HG02610 (cell line): ENCODE measurements around the gene C3orf20.
"Not testable (repeated sequence)": the region's sequence is repeated elsewhere in the genome, so short reads cannot be mapped to it uniquely, and the experiment has no call there.

Source experiments
- ATAC-seq: cut with Tn5 transposase; IDR thresholded peaks from one replicate; pipeline ENCODE4 v1.9.1; 2021; ENCODE audit warnings: mild to moderate bottlenecking, moderate library complexity; ENCODE audit not compliant: unreplicated experiment

The C3orf20 gene

DNA sequence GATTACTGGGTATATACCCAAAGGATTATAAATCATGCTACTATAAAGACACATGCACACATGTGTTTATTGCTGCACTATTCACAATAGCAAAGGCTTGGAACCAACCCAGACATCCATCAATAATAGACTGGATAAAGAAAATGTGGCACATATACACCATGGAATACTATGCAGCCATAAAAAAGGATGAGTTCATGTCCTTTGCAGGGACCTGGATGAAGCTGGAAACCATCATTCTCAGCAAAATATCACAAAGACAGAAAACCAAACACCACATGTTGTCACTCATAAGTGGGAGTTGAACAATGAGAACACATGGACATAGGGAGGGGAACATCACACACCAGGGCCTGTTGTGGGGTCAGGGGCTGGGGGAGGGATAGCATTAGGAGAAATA is 78.0 kb downstream of the C3orf20 start:
- not testable (repeated sequence) for ATAC-seq

DNA sequence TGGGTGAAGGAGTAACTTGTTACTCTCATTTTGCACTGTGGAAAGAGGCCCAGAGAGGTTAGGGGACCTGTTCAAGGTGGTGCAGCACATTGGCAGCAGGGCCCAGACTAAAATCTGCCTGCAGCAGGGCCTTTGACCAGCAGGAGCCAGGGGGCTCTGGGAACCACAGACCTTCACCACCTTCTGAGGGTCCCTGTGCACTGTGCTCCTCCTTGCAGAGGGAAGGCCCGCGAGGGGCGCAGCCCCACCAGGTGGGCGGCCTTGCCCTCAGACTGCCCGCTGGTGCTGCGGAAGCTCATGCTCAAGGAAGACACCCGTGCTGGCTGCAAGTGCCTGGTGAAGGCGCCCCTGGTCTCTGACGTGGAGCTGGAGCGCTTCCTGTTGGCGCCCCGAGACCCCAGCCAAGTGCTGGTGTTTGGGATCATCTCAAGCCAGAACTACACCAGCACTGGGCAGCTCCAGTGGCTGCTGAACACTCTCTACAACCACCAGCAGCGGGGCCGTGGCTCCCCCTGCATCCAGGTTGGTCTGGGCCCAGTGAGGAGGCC is 82.3 kb downstream of the C3orf20 start:
- ATAC-seq: no peak

DNA sequence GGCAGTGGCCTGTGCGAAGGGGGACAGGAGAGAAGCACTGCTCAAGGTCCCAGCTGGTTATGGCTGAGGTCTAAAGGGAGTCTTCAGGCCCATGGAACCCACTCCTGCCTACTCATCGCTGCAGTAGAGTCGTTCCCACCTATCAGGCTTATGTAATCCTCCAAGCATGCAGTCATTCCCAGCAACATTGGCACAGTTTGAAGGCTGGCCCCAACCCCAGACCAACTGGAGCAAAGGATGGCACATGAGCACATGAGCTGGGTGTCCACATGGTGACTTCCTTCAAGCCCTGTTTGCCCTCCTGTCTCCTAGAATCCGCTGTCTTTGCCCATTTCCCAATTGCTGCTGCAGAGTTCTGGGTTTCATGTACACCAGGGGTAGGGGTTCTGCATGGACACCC is 83.4 kb downstream of the C3orf20 start:
- ATAC-seq: no peak

DNA sequence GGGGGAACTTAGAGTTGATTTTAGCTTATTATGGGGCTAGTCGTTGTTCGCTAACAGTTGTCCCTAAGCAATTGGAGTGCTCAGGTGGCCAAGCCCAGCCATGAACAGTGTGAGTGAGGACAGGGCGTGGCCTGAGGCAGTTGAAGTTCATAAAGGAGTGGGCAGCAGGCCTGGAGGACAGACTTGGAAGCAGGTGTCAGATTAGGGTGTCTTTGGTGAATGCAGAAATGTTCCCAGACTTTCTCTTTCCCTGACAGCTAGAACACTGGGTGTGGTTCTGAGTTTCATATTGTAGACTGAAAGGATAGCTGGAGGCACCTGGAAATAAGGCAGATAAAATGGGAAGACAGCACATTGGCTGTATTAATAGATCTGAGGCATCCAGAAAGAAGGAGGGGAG is 84.0 kb downstream of the C3orf20 start:
- ATAC-seq: no peak

DNA sequence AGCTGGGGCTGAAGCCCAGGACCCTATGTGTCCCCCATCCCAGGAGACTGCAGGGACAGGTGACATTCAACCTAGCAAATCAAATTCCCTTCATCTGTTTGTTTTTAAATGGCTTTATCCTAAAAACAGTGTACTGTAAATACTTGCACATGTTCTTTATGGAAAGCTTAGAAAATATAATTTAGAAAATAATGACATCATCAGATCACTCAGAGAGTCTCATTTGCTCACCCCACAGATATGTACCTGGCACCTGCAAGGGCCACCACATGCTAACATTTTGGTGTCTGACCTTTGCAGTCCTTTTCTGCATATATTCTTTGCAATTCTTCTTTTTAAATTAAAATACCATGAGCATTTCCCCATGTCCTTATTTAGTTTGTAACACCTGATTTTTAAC is 85.2 kb downstream of the C3orf20 start:
- no peak for ATAC-seq

DNA sequence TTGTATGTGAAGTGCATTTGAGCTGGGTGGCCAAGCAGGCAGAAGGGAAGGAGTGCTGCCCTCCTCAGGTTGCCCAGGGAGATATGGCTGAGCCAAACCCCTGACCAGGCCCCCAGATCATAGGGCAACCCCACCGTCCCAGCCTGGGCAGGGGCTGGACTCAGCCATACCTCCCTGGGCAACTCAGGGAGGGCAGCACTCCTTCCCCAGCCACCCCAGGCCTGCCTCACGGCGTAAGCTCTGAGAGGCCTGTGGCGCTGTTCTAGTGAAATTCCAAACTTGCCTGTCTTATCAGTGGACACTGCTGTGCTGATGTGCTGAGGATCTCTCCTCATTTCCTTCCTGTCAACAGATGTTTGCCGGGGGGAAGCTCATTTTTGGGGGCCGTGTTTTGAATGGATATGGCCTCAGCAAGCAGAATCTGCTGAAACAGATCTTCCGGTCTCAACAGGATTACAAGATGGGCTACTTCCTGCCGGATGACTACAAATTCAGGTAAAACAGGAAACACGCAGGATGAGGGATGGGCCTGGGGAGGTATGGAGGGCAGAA is 86.3 kb downstream of the C3orf20 start:
- ATAC-seq: no peak

DNA sequence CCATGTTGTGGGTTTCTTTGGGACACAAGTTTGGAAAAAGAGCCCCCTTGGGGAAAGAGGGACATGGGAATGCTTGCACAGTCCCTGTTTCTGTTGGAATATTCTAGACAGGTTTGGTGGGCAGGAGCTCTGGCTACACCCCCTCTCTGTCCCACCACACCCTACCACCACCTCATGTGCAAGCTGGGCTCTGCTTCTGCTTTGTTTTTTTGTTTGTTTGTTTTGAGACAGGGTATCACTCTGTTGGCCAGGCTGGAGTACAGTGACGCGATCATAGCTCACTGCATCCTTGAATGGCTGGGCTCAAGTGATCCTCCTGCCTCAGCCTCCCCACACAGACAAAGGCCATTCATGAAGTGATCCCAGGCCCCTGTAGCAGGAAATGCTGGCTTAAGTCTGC is 86.9 kb downstream of the C3orf20 start:
- no peak for ATAC-seq

DNA sequence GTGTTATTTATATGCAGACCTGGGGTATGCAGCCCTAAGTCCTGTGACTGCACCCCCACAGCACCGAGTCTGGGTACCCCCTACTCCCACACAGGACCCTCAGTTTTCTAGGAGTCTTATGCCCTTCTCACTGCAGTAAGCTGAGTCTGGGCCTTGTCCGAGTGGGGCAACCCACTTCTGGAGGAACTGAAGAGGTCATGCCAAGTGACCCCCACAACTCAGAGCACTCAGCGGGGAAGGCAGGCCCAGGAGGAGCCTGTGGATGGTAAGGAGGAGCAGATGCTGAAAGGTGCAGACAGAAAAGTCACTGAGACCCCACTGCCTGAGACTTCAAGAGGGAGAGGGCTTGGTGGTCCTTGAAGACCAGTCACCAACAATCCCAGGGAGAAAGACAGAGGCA is 87.8 kb downstream of the C3orf20 start:
- ATAC-seq: no peak

DNA sequence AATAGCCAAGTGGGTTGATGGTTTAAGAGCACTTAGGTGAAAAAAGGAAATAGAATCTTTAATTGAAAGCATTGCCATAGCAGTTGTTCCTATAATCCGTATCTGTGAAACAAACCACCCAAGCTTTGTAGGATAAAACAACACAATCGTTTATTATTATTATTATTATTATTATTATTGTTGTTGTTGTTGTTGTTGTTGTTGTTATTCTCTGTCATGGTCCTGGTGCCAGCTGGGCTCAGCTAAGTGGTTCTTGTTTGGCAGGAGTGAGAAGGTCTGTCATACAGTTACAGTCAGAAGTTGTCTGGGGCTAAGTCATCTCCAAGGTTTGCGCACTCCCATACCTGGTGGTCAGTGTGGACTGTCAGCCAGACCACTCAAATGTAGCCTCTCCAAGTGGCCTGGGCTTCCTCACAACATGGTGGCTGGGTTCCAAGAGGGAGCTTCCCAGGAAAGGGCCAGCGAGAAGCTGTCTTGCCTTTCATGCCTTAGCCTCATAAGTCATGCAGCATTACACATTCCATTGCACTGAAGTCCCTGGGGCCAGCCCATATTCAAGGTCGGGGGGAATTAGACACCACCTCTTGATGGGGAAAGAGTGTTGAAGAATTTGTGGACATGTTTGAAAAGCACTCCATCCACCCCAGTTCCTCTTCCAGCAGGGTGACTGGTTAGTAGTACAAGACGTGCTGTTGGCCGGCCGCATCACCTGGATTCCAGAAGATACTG is 89.6 kb downstream of the C3orf20 start:
- ATAC-seq: no peak

DNA sequence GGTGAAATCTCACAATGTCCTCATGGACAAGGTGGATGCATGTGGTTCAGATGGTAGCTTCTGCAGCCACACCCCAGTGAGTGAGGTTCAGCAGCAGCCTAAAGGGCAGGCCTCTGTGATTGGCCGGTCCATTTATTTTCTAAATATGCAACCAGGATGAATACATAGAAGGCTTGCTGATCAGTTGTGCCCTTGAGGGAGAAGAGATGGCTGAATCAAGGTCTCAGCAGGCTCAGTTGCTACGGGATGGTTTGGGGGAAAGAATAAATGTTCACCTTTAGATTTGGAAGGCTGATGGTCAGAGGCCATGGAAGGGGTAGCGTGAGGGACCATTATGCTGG is 90.1 kb downstream of the C3orf20 start:
- no peak for ATAC-seq

DNA sequence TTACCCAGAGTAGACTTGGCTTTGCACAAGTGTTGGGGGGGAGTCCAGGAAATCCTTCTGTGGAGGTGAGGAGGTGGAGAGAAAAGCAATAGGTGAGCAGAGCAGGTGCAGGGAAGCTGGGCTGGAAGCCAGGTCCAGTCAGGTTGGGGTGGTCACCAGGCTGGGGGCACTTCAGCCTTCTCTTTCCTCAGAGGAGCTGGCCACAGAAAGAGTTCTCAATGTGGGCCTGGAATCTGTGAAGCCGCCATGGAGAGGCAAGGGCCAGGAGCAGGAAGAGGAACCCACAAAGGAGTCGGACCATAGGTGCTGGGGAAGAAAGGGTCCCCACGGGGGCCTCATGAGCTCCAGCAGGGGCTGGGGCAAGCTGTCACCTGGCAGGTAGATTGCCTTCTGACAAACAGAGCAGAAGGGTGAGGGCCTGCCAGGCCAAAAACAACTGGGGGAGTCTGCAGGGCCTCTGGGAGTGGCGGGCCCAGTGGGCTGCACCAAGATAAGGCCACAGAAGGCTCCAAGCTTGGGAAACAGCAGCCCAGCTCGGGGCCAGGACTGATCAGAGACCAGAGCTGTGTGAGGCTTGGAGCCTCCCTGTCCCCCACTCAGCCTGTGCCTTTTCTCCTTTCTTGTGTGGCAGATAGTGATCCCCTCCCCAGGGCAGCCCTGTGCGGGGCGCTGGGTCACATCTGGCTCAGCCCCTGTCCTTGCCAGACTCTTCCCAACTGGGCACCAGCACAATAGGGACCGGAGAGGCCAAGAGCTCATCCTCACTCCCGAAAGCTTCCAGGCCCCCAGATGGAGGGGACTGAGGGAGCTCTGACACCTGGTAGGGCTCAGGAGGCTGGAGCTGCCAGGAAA is 90.9 kb downstream of the C3orf20 start:
- no peak for ATAC-seq

DNA sequence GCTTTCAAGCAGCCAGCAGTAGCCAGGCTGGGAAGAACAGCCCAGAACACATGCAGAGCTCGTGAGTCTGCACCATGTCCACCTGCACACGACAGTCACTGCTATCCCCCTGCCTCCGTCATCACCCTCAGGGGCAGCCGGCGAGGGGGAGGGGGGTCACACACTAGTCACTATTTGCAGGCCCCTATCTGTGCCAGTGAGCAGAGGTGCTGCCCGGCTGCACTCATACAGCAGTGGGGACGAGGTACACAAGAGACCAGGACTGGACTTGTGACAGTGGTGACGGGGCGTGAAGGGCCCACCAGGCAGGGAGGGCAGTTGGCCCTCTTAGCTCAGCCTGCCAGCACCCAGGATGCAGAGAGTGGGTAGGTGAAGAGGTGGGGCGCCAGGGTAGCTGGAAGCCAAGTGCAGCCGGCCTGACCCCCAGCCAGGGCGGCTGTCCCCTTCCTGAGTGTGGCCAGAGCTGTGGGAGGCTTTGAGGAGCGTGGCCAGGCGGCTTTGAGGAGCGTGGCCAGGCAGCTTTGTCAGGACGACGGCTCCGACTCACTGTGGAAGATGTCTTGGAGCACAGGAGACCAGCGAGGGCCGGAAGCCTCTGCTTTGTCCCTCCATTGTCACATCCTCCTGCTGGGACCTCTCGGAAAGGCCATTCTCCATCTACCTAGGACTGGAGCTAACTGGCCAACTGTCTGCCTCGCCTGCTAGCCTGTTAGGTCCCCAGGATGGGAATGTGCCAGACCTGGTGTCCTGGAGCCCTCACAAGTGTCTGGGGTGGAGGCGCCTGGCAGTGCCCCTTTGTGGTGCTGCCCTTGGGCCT is 91.7 kb downstream of the C3orf20 start:
- ATAC-seq: no peak

DNA sequence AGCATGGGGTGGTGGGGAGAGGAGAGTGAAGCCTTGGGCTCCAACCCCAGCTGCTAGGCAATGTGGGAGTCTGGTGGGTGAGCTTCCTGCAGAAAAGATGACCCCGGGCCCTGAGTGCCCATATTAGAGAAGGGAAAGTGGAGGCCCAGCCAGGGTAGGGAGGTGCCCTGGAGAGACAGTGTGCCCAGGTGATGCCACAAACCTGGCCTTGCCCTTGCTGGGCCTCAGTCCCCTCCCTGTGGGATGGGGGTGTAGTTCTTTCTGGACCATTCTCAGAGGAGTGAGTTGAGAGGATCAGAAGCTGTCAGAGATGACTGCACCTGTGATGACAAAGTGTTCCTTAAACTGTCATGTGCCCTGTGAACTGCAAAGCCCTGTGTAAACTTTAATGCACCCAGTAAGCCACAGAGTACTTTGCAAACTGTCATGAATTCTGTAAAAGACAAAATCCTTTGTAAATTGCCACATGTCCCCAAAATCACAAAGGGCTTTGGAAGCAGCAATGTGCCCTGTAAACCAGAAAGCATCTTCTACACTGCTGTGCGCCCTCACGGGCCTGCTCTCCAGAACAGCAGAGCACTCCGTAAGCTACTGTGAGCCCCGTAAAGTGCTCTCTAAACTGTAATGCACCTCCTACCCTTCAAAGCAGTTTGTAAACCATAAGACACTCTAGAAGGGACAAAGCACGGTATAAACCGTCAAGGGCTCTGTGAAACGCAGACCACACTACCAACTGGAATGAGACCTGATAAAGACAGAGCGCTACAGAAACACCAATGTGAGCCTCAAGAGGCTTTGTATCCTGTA is 92.5 kb downstream of the C3orf20 start:
- no peak for ATAC-seq

DNA sequence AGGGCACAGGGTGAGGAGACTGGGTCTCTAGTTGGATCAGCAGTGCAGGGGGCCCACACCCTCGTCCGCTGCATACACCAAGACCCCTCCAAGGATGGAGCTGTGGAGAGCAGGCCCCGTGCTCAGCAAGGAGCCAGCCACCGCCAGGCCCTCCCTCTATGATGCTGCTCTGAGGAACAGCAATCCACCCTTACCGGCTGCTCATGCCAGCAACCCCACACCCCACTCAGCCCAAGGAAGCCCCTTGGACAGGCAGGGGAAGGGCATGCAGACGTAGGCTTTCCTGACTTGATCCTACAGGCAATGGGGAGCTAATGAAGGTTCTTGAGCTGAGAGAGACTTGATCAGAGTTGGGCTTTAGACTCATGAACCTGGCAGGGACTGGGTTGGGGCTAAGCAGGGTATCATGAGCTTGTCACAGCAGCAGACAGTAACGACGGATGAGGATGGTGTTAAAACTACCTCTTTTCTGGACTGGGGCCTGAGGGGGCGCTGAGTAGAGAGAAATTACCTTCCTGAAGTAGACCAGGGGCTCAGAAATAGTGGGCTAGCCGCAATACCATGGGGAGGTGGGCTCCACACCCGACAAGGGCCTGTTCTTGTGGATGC is 93.3 kb downstream of the C3orf20 start:
- no peak for ATAC-seq

DNA sequence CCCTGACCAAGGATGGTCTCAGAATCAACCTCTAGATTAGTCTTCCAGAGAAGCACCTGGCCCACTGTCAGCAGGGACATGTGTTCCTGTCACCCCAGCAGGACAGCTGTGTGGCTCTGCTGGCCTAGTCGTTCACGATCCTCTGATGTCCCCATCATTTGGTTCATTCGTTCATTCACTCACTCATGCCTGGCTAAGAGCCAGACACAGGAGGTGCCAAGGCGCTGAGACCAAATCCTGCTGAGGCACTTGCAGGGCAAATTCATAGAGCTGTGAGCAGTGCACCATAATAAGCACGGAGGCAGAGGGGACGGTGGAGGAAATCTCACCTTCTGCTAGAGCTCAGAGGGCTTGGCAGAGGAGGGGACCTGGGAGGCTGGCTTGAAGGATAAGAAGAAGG is 93.9 kb downstream of the C3orf20 start:
- ATAC-seq: no peak

DNA sequence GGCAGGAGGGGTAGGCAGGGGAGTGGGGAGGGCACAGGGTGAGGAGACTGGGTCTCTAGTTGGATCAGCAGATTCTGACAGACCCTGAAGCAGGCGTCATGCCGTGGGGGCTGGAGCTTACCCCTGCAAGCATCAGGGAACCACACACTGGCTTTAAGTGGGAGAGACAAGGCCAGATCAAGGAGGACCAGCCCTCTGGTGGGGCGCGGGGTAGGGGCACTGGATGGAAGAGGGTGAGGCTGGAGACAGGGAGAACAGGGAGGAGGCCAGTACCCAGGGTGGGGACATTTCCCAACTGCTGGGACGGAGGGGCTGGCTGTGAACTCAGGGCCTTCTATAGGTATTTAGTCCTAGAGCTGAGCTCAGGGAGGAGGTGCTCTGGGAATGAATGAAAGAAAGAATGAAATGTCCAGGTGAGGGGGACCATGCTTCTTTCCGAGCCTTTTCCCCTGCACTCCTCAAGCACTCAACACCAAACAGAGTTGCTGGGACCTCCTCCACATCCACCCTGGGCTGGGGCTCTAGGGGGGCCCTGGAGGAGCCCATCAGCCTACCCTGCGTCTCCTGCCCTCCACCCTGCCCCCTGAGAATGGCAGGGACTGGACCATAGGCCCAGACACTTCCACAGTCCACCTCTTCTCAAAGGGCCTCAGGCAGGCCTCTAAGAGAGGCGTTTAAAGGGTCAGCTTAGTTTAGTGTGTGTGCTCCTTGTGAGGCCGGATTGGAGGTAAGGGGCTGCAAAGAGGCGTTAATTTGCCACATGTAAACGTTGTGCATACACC is 94.8 kb downstream of the C3orf20 start:
- ATAC-seq: no peak

DNA sequence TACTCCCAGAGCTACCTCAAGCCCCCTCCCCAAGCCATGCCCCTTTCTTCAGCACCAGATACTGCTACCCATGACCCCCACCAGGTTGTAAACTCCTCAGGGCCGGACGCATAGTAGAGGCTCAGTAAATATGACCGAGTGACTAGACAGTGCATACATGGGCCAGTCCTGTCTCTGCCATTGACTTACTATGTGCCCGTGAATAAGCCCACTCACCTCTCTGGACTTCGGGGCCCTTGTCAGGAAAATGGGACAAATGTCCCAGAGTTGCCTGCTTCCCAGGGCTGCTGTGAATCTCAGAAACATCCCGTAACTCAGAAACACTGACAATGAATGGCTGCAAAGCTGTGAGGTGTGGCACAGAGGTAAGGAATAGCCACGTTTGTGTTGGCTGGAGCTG is 95.7 kb downstream of the C3orf20 start:
- no peak for ATAC-seq

DNA sequence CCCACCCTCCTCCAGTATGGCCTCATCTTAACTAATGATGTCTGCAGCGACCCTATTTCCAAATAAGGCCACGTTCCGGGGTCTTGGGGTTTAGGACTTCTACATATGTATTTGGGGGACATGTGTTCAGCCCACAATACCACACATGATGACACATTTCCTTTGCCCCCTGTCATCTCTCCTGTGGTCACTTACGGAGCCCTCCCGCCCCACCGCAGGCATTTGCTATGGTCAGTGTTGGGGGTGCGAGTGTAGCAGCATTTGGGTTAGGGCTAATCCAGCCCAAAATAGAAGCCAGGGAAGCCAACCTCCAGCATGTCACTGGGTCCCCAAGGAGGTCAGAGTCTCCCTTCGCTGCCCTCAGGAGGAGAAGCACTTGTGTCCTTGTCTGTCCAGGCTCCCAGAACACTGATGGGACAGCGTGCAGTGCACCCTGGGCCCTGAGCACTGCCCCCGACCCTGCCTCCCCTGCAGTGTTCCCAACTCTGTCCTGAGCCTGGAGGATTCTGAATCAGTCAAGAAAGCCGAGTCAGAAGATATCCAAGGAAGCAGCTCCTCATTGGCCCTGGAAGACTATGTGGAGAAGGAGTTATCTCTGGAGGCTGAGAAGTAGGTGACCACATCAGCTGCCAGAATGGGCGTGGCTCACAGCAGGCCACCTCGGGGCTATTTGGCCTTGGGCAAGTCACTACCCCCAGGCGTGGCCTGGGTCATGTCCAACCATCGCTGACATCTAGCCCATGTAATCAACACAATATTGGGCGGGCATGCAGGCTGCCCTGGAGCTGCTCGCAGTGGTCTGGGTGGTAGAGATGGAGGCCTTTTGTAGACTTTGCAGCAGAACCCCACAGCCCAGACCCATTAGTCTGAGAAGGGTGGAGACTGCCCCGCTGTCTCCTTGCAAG is 96.9 kb downstream of the C3orf20 start:
- no peak for ATAC-seq
